Small intestine (tissue), 7 donors: Measurements from ENCODE around the gene STARD8. TPM values are rescaled to one million over a fixed set of nuclear protein-coding genes. Genes with fewer than 3 reads are reported as not detected.

Experiments used
- DNase-seq, 2 donors: peaks; one replicate each; pipeline versions ENCODE4 v3.0.0 to v3.0.0-alpha.2; 2013
- FAIRE-seq: peaks from 2 replicates; lab custom pipeline; 2012; peaks lifted over from hg19 to GRCh38; lab: Jason Lieb, UNC
- H3K27ac ChIP-seq, 3 donors: one replicate each; pipeline ENCODE4 v1.5.1; 2013; ENCODE audit warnings: low read length in 2 of 3, mild to moderate bottlenecking in 2 of 3, control low read depth in 1 of 3, inconsistent platforms in 1 of 3, low read depth in 1 of 3, moderate library complexity in 1 of 3
- H3K27me3 ChIP-seq, 3 donors: one replicate each; pipeline ENCODE4 v1.6.1; 2013; ENCODE audit warnings: low read length in 3 of 3, inconsistent platforms in 1 of 3; ENCODE audit not compliant: control insufficient read depth in 3 of 3, insufficient read depth in 3 of 3
- H3K36me3 ChIP-seq, 3 donors: one replicate each; pipeline ENCODE4 v1.6.1; 2013; ENCODE audit warnings: low read length in 3 of 3, inconsistent platforms in 1 of 3, low read depth in 1 of 3, mild to moderate bottlenecking in 1 of 3, moderate library complexity in 1 of 3; ENCODE audit not compliant: control insufficient read depth in 3 of 3, insufficient read depth in 2 of 3
- H3K4me1 ChIP-seq, 3 donors: one replicate each; pipeline ENCODE4 v1.6.1; 2013; ENCODE audit warnings: low read length in 2 of 3, inconsistent platforms in 1 of 3, low read depth in 1 of 3, mild to moderate bottlenecking in 1 of 3, moderate library complexity in 1 of 3; ENCODE audit not compliant: control insufficient read depth in 3 of 3, insufficient read depth in 2 of 3
- H3K4me3 ChIP-seq, 3 donors: one replicate each; pipeline ENCODE4 v1.5.1; 2013; ENCODE audit warnings: low read length in 3 of 3, control low read depth in 1 of 3, inconsistent platforms in 1 of 3, low read depth in 1 of 3, mild to moderate bottlenecking in 1 of 3, moderate library complexity in 1 of 3
- H3K9me3 ChIP-seq, 2 donors: one replicate each; pipeline ENCODE4 v1.6.1; 2013; ENCODE audit warnings: low read depth in 1 of 2, low read length in 1 of 2; ENCODE audit not compliant: control insufficient read depth in 2 of 2, insufficient read depth in 1 of 2
- WGBS, 3 donors: extraction: QIAGEN DNeasy Blood & Tissue Kit; methylation state at CpG; one replicate each; pipeline ENCODE4 v1.1.7; 2013; 5-methylcytosine and 5-hydroxymethylcytosine counted together
- polyA plus RNA-seq, 4 donors: library from polyadenylated mRNA; stranded (reverse) in 3 of 4; unstranded in 1 of 4; fragments of 200-250 nt in 3 of 4; fragments of 120-200 nt in 1 of 4; gene quantifications; one replicate each; pipeline versions ENCODE4 v1.2.1 to v1.2.3, GENCODE V29; 2013
- donor health status: healthy with polysubstance abuse.
- donor health status: control.
- donor health status: control.
- donor health status: Bipolar disorder and iron deficiency.
- donor health status: healthy.

The STARD8 gene
- polyA plus RNA-seq, 4 donors, result 0.67 to 5.6 (median 1.5) TPM

DNA sequence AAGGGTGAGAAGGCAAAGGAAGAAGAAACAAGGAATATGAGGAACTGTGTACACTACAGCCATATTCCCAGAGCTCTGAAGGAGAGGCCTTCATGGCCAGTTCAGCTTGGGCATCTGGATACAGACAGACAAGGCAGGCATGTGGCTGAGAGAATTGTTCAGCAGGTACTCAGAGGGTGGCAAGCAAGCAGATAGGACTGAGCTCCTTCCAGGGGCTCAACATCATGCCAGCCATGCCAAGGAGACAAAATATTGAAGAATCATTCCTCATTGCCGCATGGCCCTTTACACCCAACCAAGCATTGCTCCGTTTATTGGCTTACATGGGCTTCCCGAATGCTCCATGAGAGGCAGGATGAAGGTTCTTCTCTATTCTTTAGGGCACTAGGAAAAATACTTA, 102.8 kb downstream of the STARD8 start:
- no peak for DNase-seq
- WGBS, 3 donors, result 78 to 100% (median 96%) methylated on average over 3 of the region's 3 CpGs
- H3K4me1 ChIP-seq, result no peaks in the 10 kb centered on the region
- no peaks in the 10 kb centered on the region for H3K27me3 ChIP-seq
- no peak overlapping the region for H3K4me3 ChIP-seq
- FAIRE-seq, result no peak
- no peak overlapping the region for H3K27ac ChIP-seq
- H3K9me3 ChIP-seq, result no peaks in the 10 kb centered on the region
- no peaks in the 10 kb centered on the region for H3K36me3 ChIP-seq

DNA sequence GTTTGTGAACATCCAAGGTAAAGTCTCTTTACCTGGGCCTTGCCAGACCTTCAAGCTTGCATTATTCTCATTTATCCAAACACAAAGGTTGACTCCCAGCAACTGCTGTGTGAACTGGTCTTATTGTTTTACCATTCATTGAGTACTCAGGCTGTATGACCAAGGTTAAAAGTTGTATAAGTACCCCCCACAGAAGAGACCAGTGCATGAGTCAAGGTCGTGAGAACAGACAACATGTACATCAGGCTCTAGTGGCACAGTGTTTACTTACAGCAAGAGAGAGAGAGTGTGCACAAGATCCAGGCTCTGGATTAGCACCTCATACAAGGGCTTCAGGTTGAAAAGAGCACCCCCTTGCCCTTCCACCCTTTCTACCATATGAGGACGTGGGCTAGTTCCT, 103.9 kb downstream of the STARD8 start:
- H3K27ac ChIP-seq, result no peak overlapping the region
- no peaks in the 10 kb centered on the region for H3K27me3 ChIP-seq
- no peaks in the 10 kb centered on the region for H3K9me3 ChIP-seq
- H3K4me1 ChIP-seq, result no peaks in the 10 kb centered on the region
- no peak overlapping the region for H3K4me3 ChIP-seq
- DNase-seq (no peak), FAIRE-seq (no peak)
- 24 to 74% (median 54%) methylated on average over 2 of the region's 2 CpGs for WGBS, 3 donors
- H3K36me3 ChIP-seq, result no peaks in the 10 kb centered on the region

DNA sequence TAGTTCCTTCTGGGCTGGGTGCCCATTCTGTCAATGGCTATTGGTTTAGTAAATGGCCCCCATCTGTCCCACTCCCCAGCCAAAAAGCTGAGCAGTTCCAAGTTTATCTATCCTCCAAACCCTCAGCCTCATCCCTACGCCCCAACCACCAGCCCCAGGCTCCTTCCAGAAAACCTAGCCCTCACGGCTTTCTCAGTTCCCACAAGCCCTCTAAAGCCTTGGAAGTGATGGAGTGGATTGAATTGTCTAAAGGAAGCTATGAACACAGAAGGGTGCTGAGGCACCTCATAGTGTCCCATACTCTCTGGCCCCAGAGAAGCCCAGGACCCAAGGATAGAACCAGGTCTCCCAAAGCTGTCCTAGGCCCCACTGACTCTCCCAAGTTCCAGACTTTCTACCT, 105.8 kb downstream of the STARD8 start:
- DNase-seq (no peak), FAIRE-seq (no peak)
- Histone ChIP-seq H3K27ac (no peak overlapping the region), H3K9me3 (no peaks in the 10 kb centered on the region), H3K4me1 (no peaks in the 10 kb centered on the region), H3K4me3 (no peak overlapping the region), H3K27me3 (no peaks in the 10 kb centered on the region), H3K36me3 (no peaks in the 10 kb centered on the region)
- 78 to 93% (median 89%) methylated on average over 2 of the region's 2 CpGs for WGBS, 3 donors

DNA sequence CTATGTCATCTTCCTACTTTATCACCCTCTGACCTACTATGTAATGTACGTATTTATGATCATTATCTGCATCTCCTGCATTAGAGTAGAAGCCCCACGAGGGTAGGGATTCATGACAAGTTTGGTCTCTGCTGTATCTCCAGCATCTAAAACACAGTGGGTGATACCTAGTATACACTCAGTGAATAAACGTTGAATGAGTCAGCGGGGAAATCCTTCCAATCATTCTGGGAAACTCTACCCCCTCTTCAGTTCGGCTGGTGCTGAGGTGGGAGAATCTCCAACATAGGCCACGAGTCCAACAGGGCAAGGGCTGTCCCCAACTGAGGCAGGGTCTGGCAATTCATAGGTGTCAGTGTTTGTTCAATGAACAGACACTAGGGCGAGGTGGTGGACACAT, 106.9 kb downstream of the STARD8 start:
- Histone ChIP-seq H3K4me3 (no peak overlapping the region), H3K27me3 (no peaks in the 10 kb centered on the region), H3K27ac (no peak overlapping the region), H3K36me3 (no peaks in the 10 kb centered on the region), H3K9me3 (no peaks in the 10 kb centered on the region), H3K4me1 (no peaks in the 10 kb centered on the region)
- WGBS, 3 donors, result 54 to 72% (median 61%) methylated on average over 7 of the region's 7 CpGs
- FAIRE-seq (no peak), DNase-seq (no peak)

DNA sequence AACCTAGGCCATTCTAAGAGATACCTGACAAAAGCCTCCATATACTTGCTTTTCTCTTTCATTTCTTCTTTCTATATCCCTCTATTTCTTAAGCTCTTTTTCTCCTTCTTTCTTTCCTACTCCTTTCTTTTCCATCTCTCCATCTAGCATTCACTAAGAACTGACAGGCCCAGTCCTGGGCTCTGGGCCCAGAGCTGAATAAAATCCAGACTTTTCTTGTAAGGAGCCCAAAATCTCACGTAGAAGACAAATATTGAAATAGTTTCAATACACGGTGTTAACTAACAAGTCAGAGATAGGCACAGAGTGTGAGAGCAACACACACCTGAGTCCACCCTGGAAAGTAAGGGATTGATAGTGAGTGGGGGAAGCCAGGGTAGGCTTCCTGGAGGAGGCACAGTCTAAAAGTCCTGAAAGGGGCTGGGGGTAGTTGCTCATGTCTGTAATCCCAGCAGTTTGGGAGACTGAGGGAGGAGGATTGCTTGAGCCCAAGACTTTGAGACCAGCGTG, 108.2 kb downstream of the STARD8 start:
- Histone ChIP-seq H3K27me3 (no peaks in the 10 kb centered on the region), H3K4me3 (no peak overlapping the region), H3K9me3 (no peaks in the 10 kb centered on the region), H3K4me1 (no peaks in the 10 kb centered on the region), H3K36me3 (no peaks in the 10 kb centered on the region), H3K27ac (no peak overlapping the region)
- DNase-seq (no peak), FAIRE-seq (no peak)
- WGBS, 3 donors, result 57 to 76% (median 76%) methylated on average over 3 of the region's 3 CpGs

DNA sequence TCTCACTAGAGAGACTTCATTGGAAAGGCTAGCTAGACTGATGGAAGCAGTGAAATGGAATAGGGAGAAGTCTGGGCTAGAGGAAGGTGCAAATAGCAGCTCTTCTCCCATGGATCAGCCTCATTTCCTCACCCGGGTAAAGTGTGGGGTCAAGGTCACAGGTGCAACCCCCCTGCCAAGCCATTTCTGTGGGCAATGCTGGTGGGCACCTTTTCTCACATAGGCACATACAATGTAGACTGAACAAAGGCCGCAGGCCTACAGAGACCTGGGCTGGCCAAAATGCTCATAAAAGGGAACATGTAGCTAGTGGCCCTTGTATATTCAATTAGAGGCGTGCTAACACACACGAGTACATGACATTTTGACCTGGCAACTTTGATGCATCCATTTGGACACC, 109.9 kb downstream of the STARD8 start:
- no peak for FAIRE-seq

DNA sequence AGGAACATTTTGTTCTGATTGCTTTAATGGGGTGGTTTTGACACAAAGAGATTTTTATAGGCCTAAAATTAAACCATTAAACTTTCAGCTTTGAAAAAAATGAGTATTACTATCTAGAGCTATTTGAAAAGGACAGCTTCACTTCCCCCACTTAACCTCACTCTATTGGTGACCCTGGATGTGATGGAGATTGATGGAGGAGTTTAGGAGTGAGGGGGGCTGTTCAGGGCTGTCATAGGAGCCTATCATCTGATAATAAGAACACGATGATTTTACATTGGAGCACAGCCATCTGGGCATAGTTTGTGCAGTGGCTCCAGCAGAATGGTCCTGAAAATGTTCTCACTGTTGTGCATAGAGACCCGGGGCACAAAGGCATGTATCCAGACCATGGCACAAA, 110.3 kb downstream of the STARD8 start:
- Histone ChIP-seq H3K9me3 (no peaks in the 10 kb centered on the region), H3K27ac (no peak overlapping the region), H3K4me1 (no peaks in the 10 kb centered on the region), H3K27me3 (no peaks in the 10 kb centered on the region), H3K36me3 (no peaks in the 10 kb centered on the region), H3K4me3 (no peak overlapping the region)
- FAIRE-seq (no peak), DNase-seq (no peak)
- WGBS, 3 donors, result 31 to 59% (median 55%) methylated on average over 2 of the region's 2 CpGs

More for the DNA sequence above, 109.9 kb downstream of the STARD8 start:
- no peak overlapping the region for H3K27ac ChIP-seq
- H3K9me3 ChIP-seq, result no peaks in the 10 kb centered on the region
- no peak for DNase-seq
- WGBS, 3 donors, result 68 to 91% (median 80%) methylated on average over 4 of the region's 4 CpGs
- H3K27me3 ChIP-seq, result no peaks in the 10 kb centered on the region
- H3K4me1 ChIP-seq, result no peaks in the 10 kb centered on the region
- no peak overlapping the region for H3K4me3 ChIP-seq
- H3K36me3 ChIP-seq, result no peaks in the 10 kb centered on the region

DNA sequence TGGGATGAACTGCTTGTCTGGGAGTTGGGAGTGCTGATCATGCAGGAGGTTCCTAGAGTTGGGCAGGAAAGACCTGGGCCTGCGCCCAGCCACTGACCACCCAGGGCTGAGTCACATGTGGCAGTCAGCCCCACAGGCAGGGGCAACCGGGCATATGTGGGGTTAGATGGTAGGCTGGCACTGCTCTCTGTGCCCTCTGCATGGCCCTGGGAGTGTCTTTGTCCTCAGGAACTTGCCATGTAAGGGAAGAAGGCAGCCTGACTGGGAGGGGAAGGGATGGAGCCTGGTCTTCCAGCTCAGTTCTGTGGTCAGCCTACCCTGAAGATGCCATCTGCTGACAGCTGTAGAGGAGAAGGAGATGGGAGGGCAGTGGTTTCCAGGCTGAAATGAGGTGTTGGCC, 111.2 kb downstream of the STARD8 start:
- DNase-seq, result no peak
- H3K4me3 ChIP-seq, result no peak overlapping the region
- WGBS, 3 donors, result 85 to 91% (median 86%) methylated on average over 2 of the region's 2 CpGs
- H3K27me3 ChIP-seq, result no peaks in the 10 kb centered on the region
- H3K9me3 ChIP-seq, result no peaks in the 10 kb centered on the region
- no peak for FAIRE-seq
- H3K27ac ChIP-seq, result no peak overlapping the region
- H3K36me3 ChIP-seq, result no peaks in the 10 kb centered on the region
- no peaks in the 10 kb centered on the region for H3K4me1 ChIP-seq

DNA sequence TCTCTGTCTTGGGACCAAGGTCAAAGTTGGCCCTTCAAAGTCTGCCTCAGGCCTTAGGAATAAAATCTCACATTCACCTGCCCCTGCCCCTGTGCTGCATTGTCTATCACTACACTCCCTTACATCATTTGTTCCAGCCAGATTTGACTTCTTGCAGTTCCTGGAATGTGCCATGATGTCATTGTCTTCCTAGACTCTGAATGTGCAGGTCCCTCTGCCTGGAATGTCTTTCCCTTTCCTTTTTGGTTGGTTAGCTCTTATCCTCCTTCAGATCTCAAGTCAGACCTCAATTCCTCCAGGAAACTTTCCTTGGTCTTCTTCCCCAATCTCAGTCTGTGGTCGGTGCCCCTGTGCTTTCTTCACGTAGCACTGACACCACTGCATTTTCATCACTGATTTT, 113.6 kb downstream of the STARD8 start:
- H3K27ac ChIP-seq, result no peak overlapping the region
- H3K4me3 ChIP-seq, result no peak overlapping the region
- H3K27me3 ChIP-seq, result no peaks in the 10 kb centered on the region
- WGBS, 3 donors, result 69 to 90% (median 85%) methylated on average over 2 of the region's 2 CpGs
- no peaks in the 10 kb centered on the region for H3K36me3 ChIP-seq
- DNase-seq, result no peak
- FAIRE-seq, result no peak
- no peaks in the 10 kb centered on the region for H3K4me1 ChIP-seq
- H3K9me3 ChIP-seq, result no peaks in the 10 kb centered on the region
